Karpas-422 (cell line): ENCODE data around the gene ZNF444. TPM values are rescaled to one million over a fixed set of nuclear protein-coding genes. Genes with fewer than 3 reads are reported as not detected.

Experiments used
- DNase-seq: peaks from one replicate; pipeline ENCODE4 v3.0.0-alpha.2; 2015
- H2AFZ ChIP-seq: fragments of 200-600 bp; sonication (generic); 2 replicates; pipeline ENCODE4 v1.6.1; 2014; ENCODE audit warnings: antibody characterized with exemption, low read length, mixed read lengths
- H3K27ac ChIP-seq: fragments of 200-600 bp; sonication (generic); 2 replicates; pipeline ENCODE4 v1.5.1; 2014; ENCODE audit warnings: mild to moderate bottlenecking, low read length, moderate library complexity
- H3K27me3 ChIP-seq: fragments of 200-600 bp; sonication (generic); 2 replicates; pipeline ENCODE4 v1.6.1; 2014; ENCODE audit warnings: low read length, mixed read lengths
- H3K36me3 ChIP-seq: fragments of 200-600 bp; sonication (generic); 2 replicates; pipeline ENCODE4 v1.6.1; 2014; ENCODE audit warnings: low read length, mixed read lengths; ENCODE audit not compliant: insufficient read depth
- H3K4me1 ChIP-seq: fragments of 200-600 bp; sonication (generic); 2 replicates; pipeline ENCODE4 v1.6.1; 2014; ENCODE audit warnings: mild to moderate bottlenecking, low read length, mixed read lengths
- H3K4me2 ChIP-seq: fragments of 200-600 bp; sonication (generic); 2 replicates; pipeline ENCODE4 v1.6.1; 2014; ENCODE audit warnings: low read length, low read depth, mild to moderate bottlenecking; ENCODE audit not compliant: poor library complexity, severe bottlenecking
- H3K4me3 ChIP-seq: fragments of 200-600 bp; sonication (generic); 2 replicates; pipeline ENCODE4 v1.5.1; 2014; ENCODE audit warnings: mild to moderate bottlenecking, antibody characterized with exemption, low read length, mixed read lengths
- H3K79me2 ChIP-seq: fragments of 200-600 bp; sonication (generic); 2 replicates; pipeline ENCODE4 v1.6.1; 2014; ENCODE audit warnings: mild to moderate bottlenecking, low read length, mixed read lengths
- H3K9ac ChIP-seq: fragments of 200-600 bp; sonication (generic); 2 replicates; pipeline ENCODE4 v1.6.0; 2014; ENCODE audit warnings: low read length
- H3K9me2 ChIP-seq: fragments of 200-600 bp; sonication (generic), shearing (Covaris generic); replicated peaks from 2 replicates; pipeline ENCODE4 v1.6.0; 2014; ENCODE audit warnings: mild to moderate bottlenecking, low read length, moderate library complexity; ENCODE audit not compliant: insufficient read depth
- H3K9me3 ChIP-seq: fragments of 300-700, 200-600 bp; sonication (generic); 2 replicates; pipeline ENCODE4 v1.6.1; 2014; ENCODE audit warnings: low read length, mixed read lengths
- H4K20me1 ChIP-seq: fragments of 200-600 bp; sonication (generic); 2 replicates; pipeline ENCODE4 v1.6.1; 2014; ENCODE audit warnings: mild to moderate bottlenecking, antibody characterized with exemption, low read length, low read depth; ENCODE audit not compliant: insufficient read depth
- total RNA-seq: library from RNA; depleted of rRNA; stranded (reverse); fragments of >200 nt; shearing (Covaris generic); gene quantifications from 2 replicates; pipeline ENCODE4 v1.2.3, GENCODE V29; 2014; ENCODE audit warnings: low replicate concordance; rRNA removed

The ZNF444 gene
- 12.5 and 54.0 TPM in 2 replicates for total RNA-seq

DNA sequence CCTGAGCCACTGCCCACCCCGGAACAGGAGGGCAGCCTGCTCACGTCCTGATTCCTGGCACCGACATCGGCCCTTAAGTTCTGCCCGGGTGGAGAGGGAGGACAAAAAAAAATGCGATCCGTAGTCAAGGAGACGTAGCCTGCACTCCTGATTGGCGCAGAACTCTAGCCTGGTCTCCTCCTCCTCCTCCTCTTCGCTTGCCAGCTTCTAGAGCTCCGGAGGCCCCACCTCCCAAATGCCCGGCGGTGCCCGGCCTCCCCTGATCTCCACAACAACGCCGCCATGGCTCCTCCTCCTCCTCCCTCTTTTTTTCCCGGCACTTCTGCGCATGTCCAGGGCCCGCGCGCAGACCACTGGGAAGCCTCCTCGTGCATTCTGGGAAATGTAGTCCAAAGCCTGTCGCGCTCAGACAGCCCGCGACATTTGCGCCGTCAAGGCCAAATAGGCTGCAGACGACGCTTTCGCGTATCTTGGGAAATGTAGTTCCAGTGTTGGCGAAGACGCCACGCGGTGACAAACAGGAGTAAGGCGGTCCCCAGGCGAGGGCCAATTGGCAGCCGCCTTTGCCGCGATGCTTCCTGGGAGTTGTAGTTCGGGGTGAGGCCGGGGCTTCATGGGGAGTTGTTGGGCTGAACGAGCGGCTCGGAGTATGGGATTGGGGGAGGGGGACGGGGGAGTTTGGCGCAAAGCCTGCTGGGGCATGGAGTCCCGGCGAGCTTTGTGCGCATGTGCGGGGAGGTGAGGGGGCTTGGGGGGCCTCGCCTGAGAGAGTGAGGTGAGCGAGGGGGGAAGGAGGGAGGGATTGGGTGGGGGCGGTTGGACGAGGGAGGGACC, at the start of gene ZNF444:
ZNF444 (plus strand) TSS at position 705 of the 834 bp plus-strand sequence. CDS start 5,625 bp downstream, outside the sequence.
- peaks cover 43% of the 10 kb centered on the region for H3K79me2 ChIP-seq
- H3K9me3 ChIP-seq, result no peaks in the 10 kb centered on the region
- H3K4me3 ChIP-seq, result peak within 1 kb of the TSS; percentile 84
- H3K27ac ChIP-seq, result peak within 1 kb of the TSS; percentile 15; the same call in 1 of the 2 replicates
- H4K20me1 ChIP-seq, result no peaks in the 10 kb centered on the region; the same call in 1 of the 2 replicates
- peak within 1 kb of the TSS; percentile 89 for H2AFZ ChIP-seq
- peak; percentile 100 for DNase-seq
- H3K4me2 ChIP-seq, result peak within 1 kb of the TSS; percentile 90
- peaks cover 24% of the 10 kb centered on the region for H3K4me1 ChIP-seq
- H3K9me2 ChIP-seq, result no peaks in the 10 kb centered on the region
- H3K9ac ChIP-seq, result peak within 1 kb of the TSS; percentile 79
- H3K27me3 ChIP-seq, result no peaks in the 10 kb centered on the region
- H3K36me3 ChIP-seq, result no peaks in the 10 kb centered on the region

DNA sequence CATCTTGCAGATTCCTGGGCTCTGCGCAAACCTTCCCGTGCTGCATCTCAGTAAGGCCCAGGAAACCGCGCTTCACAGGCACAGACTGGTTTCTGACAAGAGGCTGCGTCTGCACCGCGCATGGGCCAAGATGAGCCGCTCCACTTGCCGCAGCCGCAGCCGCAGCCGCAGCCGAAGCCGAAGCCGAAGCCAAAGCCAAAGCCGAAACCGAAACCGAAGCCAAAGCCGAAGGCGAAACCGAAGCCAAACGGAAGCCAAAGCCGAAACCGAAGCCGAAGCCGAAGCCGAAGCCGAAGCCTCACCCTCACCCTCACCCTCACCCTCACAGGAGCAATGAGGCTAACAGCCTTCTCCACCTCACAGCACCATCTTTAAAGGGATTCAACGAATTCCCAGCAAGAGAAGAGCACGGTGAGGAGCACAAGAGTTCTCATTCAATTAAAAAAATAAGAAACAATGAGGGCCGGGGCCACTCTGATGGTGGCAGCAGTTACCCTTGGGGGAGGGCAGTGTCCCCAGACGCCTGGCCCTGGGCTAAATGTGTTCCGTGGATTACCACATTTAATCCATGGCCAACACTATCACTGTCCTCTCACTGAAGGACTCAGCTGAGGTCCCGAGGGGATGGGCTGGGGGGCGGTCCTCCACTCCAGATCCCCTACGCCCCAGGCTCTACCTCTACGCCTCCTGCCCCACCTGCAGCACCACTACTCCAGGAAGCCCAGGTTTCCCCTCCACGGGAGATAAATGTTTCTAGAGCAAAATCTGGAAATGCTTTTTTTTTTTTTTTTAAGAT, 49.1 kb upstream of the ZNF444 start:
- Histone ChIP-seq H3K79me2 (peaks cover 52% of the 10 kb centered on the region), H2AFZ (no peak overlapping the region), H3K9me2 (no peaks in the 10 kb centered on the region)

DNA sequence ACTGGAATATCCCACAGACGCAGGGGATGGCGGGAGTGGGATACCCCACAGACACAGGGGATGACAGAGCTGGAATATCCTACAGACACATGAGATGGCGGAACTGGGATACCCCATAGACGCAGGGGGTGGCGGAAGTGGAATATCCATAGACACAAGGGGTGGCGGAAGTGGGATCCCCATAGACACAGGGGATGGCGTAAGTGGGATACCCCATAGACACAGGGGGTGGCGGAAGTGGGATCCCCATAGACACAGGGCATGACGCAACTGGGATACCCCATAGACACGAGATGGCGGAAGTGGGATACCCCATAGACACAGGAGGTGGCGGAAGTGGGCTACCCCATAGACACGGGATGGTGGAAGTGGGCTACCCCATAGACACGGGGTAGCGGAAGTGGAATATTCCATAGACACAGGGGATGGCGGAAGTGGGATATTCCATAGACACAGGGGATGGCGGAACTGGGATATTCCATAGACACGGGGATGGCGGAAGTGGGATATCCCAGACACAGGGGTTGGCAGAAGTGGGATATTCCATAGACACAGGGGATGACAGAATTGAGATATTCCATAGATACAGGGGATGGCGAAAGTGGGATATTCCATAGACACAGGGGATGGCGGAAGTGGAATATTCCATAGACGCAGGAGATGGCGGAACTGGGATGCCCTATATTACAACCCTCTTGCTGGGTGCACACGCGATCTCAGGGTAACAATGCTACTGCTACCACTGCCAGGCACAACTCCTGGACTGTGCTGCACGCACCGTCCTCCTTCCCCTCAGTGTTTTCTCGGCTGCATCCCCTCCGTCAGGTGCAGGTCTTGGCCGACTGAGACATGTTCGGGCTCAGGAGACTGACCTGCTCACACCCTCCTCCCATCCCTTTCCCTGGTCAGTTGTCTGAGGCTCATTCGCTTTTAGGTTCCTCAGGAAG, 48.1 kb upstream of the ZNF444 start:
- H3K9me2 ChIP-seq, result no peaks in the 10 kb centered on the region
- no peak overlapping the region for H3K4me2 ChIP-seq
- H3K9me3 ChIP-seq, result no peaks in the 10 kb centered on the region
- 0 out of 2 replicates have a peak, but pooled peaks cover 5% of the 10 kb centered on the region for H3K36me3 ChIP-seq
- no peak for DNase-seq
- H3K4me3 ChIP-seq, result no peak overlapping the region
- H4K20me1 ChIP-seq, result peaks cover 64% of the 10 kb centered on the region
- no peak overlapping the region for H2AFZ ChIP-seq
- no peak overlapping the region for H3K27ac ChIP-seq
- H3K79me2 ChIP-seq, result peaks cover 60% of the 10 kb centered on the region
- no peak overlapping the region for H3K9ac ChIP-seq
- no peaks in the 10 kb centered on the region for H3K4me1 ChIP-seq
- H3K27me3 ChIP-seq, result no peaks in the 10 kb centered on the region

More for the DNA sequence above, 49.1 kb upstream of the ZNF444 start:
- Histone ChIP-seq H3K9ac (no peak overlapping the region), H3K4me2 (no peak overlapping the region), H3K9me3 (no peaks in the 10 kb centered on the region), H4K20me1 (peaks cover 60% of the 10 kb centered on the region), H3K4me3 (no peak overlapping the region), H3K4me1 (no peaks in the 10 kb centered on the region), H3K27me3 (no peaks in the 10 kb centered on the region), H3K27ac (no peak overlapping the region), H3K36me3 (0 out of 2 replicates have a peak, but pooled peaks cover 5% of the 10 kb centered on the region)
- no peak for DNase-seq

DNA sequence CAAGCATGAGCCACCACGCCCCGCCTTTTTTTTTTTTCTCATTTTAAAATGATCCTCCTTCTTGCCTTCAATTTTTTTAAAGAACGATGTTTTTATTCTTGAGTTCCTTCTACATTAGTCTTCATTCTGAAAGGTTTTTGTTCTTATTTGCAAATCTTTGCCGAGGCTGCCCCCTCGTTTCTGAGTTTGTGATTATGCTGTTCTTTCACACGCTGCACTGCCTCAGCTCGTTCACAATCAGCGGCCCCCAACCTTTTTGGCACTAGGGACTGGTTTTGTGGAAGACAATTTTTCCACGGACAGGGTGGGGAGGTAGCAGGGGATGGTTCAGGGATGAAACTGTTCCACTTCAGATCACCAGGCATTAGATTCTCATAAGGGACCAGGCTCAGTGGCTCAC, 46.6 kb upstream of the ZNF444 start:
- Histone ChIP-seq H3K9me2 (no peaks in the 10 kb centered on the region), H3K27me3 (no peaks in the 10 kb centered on the region), H3K4me2 (no peak overlapping the region), H3K79me2 (peaks cover 62% of the 10 kb centered on the region), H4K20me1 (peaks cover 63% of the 10 kb centered on the region), H2AFZ (no peak overlapping the region), H3K9ac (no peak overlapping the region), H3K36me3 (0 out of 2 replicates have a peak, but pooled peaks cover 5% of the 10 kb centered on the region), H3K27ac (no peak overlapping the region), H3K9me3 (no peaks in the 10 kb centered on the region), H3K4me3 (no peak overlapping the region), H3K4me1 (no peaks in the 10 kb centered on the region)
- no peak for DNase-seq

DNA sequence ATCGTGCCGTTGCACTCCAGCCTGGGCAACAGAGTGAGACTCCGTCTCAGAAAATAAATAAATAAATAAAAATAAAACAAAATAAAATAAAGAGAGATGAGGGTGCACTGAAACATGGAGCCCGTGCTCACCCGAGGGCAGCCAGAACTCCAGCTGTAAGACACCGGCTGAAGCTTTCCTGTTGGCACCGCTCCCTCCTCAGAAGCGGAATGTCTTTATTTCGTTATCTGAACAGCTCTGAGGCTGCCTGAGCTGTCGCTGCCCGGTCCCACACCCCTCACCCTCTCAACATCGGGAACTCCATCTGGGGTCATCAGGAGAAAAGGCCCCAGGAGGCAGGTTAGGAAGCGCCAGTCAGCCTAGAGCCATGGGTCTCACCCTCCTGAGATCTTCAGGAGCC, 44.4 kb upstream of the ZNF444 start:
- DNase-seq, result no peak
- Histone ChIP-seq H3K9ac (no peak overlapping the region), H3K9me3 (no peaks in the 10 kb centered on the region), H3K4me3 (no peak overlapping the region), H2AFZ (no peak overlapping the region), H4K20me1 (peaks cover 52% of the 10 kb centered on the region), H3K27ac (no peak overlapping the region), H3K4me2 (no peak overlapping the region), H3K9me2 (no peaks in the 10 kb centered on the region), H3K4me1 (no peaks in the 10 kb centered on the region), H3K36me3 (peaks cover 8% of the 10 kb centered on the region; the same call in 1 of the 2 replicates), H3K27me3 (no peaks in the 10 kb centered on the region), H3K79me2 (peaks cover 69% of the 10 kb centered on the region)

DNA sequence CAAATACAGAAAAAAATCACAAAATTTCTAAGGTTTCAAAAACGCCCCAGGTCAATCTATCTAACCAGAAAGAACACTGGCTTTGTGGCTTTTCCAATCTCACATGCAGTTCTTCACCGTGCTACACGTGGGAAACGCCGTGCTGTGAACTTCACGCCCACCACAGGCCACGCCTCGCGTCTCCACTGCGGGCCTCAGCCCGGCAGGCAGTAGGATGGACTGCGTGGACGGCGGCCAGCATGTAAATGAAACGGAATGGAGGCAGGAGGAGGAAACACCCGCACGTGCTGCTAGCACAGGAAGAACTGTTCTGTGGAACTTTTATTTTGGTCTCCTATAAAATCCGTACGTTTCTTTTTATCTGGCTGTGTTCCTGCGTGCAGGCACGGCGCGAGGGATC, 43.8 kb upstream of the ZNF444 start:
- no peak overlapping the region for H3K4me3 ChIP-seq
- no peak overlapping the region for H2AFZ ChIP-seq
- no peak overlapping the region for H3K9ac ChIP-seq
- H3K4me1 ChIP-seq, result no peaks in the 10 kb centered on the region
- H3K9me3 ChIP-seq, result no peaks in the 10 kb centered on the region
- no peaks in the 10 kb centered on the region for H3K27me3 ChIP-seq
- peaks cover 69% of the 10 kb centered on the region for H3K79me2 ChIP-seq
- no peak overlapping the region for H3K4me2 ChIP-seq
- H4K20me1 ChIP-seq, result peaks cover 52% of the 10 kb centered on the region
- no peaks in the 10 kb centered on the region for H3K9me2 ChIP-seq
- no peak overlapping the region for H3K27ac ChIP-seq
- H3K36me3 ChIP-seq, result peaks cover 11% of the 10 kb centered on the region; the same call in 1 of the 2 replicates
- no peak for DNase-seq

DNA sequence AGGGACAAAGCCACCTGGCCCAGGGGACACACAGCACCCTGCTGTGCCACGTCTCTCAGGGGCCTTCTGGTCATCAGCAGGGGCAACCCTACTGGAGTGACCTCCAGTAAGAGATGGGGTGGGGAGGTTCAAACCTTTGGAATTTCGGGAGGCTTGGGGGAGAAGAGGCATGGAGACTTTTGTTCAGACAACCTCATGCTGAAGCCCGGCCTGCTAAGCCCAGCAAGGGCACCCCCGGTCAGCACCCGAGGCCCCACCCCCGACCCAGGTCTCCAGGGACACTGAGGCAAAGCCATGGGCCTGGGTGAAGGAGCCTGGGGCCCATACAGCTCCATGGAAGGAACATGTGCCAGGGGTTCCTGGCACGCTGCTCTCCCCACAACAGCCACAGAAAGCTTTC, 43.3 kb upstream of the ZNF444 start:
- H3K4me2 ChIP-seq, result no peak overlapping the region
- H3K27me3 ChIP-seq, result no peaks in the 10 kb centered on the region
- no peak for DNase-seq
- no peaks in the 10 kb centered on the region for H3K9me3 ChIP-seq
- no peak overlapping the region for H3K9ac ChIP-seq
- no peaks in the 10 kb centered on the region for H3K4me1 ChIP-seq
- no peak overlapping the region for H2AFZ ChIP-seq
- peaks cover 69% of the 10 kb centered on the region for H3K79me2 ChIP-seq
- no peak overlapping the region for H3K4me3 ChIP-seq
- H3K36me3 ChIP-seq, result peaks cover 15% of the 10 kb centered on the region; the same call in 1 of the 2 replicates
- H4K20me1 ChIP-seq, result peaks cover 52% of the 10 kb centered on the region
- no peaks in the 10 kb centered on the region for H3K9me2 ChIP-seq
- no peak overlapping the region for H3K27ac ChIP-seq
